K562 (cell line): ENCODE data around the gene TYSND1. TPM values are rescaled to one million over a fixed set of nuclear protein-coding genes. Genes with fewer than 3 reads are reported as not detected.

Experiments used
- ATAC-seq: fragments of 200-7000 bp; cut with Tn5 transposase; 3 replicates; pipeline ENCODE4 v1.9.1; 2020; ENCODE audit warnings: moderate library complexity
- BruUV-seq: library from RNA; stranded (reverse); fragments of 400-500 nt; replicated peaks from 2 replicates; lab custom pipeline; 2021; lab: Mats Ljungman, UMichigan
- CTCF ChIA-PET: fragments of 300-600 bp; formaldehyde crosslinking; extraction: SDS; loops from one replicate; lab custom pipeline; 2021; ENCODE audit warnings: low intra/inter-chr PET ratio; lab: Yijun Ruan, JAX
- POLR2A ChIA-PET: fragments of 300-600, 350-650 bp; sonication (Branson Sonifier 250); formaldehyde crosslinking; extraction: SDS; loops from one replicate; lab custom pipeline; 2021; ENCODE audit warnings: antibody characterized with exemption, inconsistent platforms; lab: Yijun Ruan, JAX
- DNase-seq, 4 experiments: peaks; one replicate each; pipeline versions ENCODE4 v3.0.0 to v3.0.0-alpha.2; 2011 to 2018; ENCODE audit warnings: low spot score in 3 of 4, mixed read lengths in 3 of 4; ENCODE audit errors: extremely low read depth in 1 of 4
- FAIRE-seq: peaks from 2 replicates; lab custom pipeline; 2011; peaks lifted over from hg19 to GRCh38; lab: Jason Lieb, UNC
- H2AFZ ChIP-seq: 2 replicates; pipeline ENCODE4 v1.6.0; 2011; ENCODE audit warnings: low read depth, low read length, control low read depth, inconsistent platforms
- H3K27ac ChIP-seq: fragments of 200-600 bp; 3 replicates; pipeline ENCODE4 v1.8.0; 2011; ENCODE audit warnings: low read depth, mild to moderate bottlenecking, control low read depth, inconsistent platforms, low read length, moderate library complexity, mixed read lengths; ENCODE audit errors: extremely low read depth
- H3K27me3 ChIP-seq, 2 experiments: fragments of 300-600 bp in 1 of 2; 2 replicates in 1 of 2; 3 replicates in 1 of 2; pipeline versions ENCODE4 v1.6.0 to v1.8.0; 2011; ENCODE audit warnings: inconsistent platforms in 2 of 2, low read length in 2 of 2, mild to moderate bottlenecking in 1 of 2, mixed read lengths in 1 of 2, moderate library complexity in 1 of 2; ENCODE audit not compliant: control insufficient read depth in 2 of 2, insufficient read depth in 2 of 2
- H3K36me3 ChIP-seq: fragments of 300-600 bp; 3 replicates; pipeline ENCODE4 v1.8.0; 2011; ENCODE audit warnings: mild to moderate bottlenecking, low read length, inconsistent platforms; ENCODE audit not compliant: control insufficient read depth, insufficient read depth
- H3K4me1 ChIP-seq, 2 experiments: fragments of 200-600 bp in 1 of 2; replicated peaks in 1 of 2; 2 replicates in 1 of 2; 3 replicates in 1 of 2; pipeline versions ENCODE4 v1.5.1 to v1.8.0; 2011; ENCODE audit warnings: inconsistent platforms in 2 of 2, low read length in 2 of 2, mild to moderate bottlenecking in 1 of 2, mixed read lengths in 1 of 2, moderate library complexity in 1 of 2; ENCODE audit not compliant: control insufficient read depth in 2 of 2, insufficient read depth in 2 of 2
- H3K4me2 ChIP-seq: 2 replicates; pipeline ENCODE4 v1.6.1; 2011; ENCODE audit warnings: low read length, control low read depth, inconsistent platforms, mixed read lengths; ENCODE audit not compliant: insufficient read depth
- H3K4me3 ChIP-seq: fragments of 200-600 bp; sonication (generic), shearing (Covaris generic); 2 replicates; pipeline ENCODE4 v1.5.1; 2016; ENCODE audit warnings: control low read depth, inconsistent platforms
- H3K79me2 ChIP-seq: fragments of 200-600 bp; 3 replicates; pipeline ENCODE4 v1.8.0; 2011; ENCODE audit warnings: low read length, inconsistent platforms; ENCODE audit not compliant: control insufficient read depth, insufficient read depth
- H3K9ac ChIP-seq, 2 experiments: 2 replicates each; pipeline versions ENCODE4 v1.6.0 to v1.6.1; 2011; ENCODE audit warnings: low read depth in 2 of 2, low read length in 2 of 2, control low read depth in 1 of 2, inconsistent platforms in 1 of 2, mild to moderate bottlenecking in 1 of 2, mixed read lengths in 1 of 2; ENCODE audit not compliant: insufficient read depth in 1 of 2
- H3K9me1 ChIP-seq: one replicate; pipeline ENCODE4 v1.6.0; 2011; ENCODE audit warnings: inconsistent platforms, mild to moderate bottlenecking, low read length, moderate library complexity; ENCODE audit not compliant: control insufficient read depth, insufficient read depth
- H3K9me3 ChIP-seq: replicated peaks from 2 replicates; pipeline ENCODE4 v1.5.1; 2011; ENCODE audit warnings: low read depth, low read length, inconsistent platforms; ENCODE audit not compliant: control insufficient read depth, insufficient read depth
- H4K20me1 ChIP-seq: replicated peaks from 2 replicates; pipeline ENCODE4 v1.6.1; 2011; ENCODE audit warnings: low read length, inconsistent platforms, mixed read lengths; ENCODE audit not compliant: control insufficient read depth, insufficient read depth
- CEBPB ChIP-seq: fragments of 450-650 bp; IDR thresholded peaks from 2 replicates; pipeline ENCODE4 v1.6.1; 2016; ENCODE audit warnings: missing genetic modification characterization, missing compliant biosample characterization
- MAFK ChIP-seq: IDR thresholded peaks from 2 replicates; pipeline ENCODE4 v1.6.1; 2011; ENCODE audit warnings: low read length, improper control_type of control experiment
- MTA2 ChIP-seq: fragments of 450-650 bp; IDR thresholded peaks from 2 replicates; pipeline ENCODE4 v1.6.1; 2016; ENCODE audit warnings: low read depth
- PHTF2 ChIP-seq: fragments of 250-450 bp; sonication (Bioruptor Pico); IDR thresholded peaks from 2 replicates; pipeline ENCODE4 v1.5.0; 2021; ENCODE audit warnings: mild to moderate bottlenecking
- PML ChIP-seq: IDR thresholded peaks from 2 replicates; pipeline ENCODE4 v1.6.1; 2012; ENCODE audit warnings: low read length, inconsistent platforms
- WHSC1 ChIP-seq: IDR thresholded peaks from one replicate; pipeline ENCODE4 v1.6.1; 2012; ENCODE audit warnings: low read length, control low read depth, inconsistent platforms
- ZNF134 ChIP-seq: fragments of 250-450 bp; sonication (Bioruptor Pico); conservative IDR thresholded peaks from 2 replicates; pipeline ENCODE4 v1.4.0; 2020
- ZNF316 ChIP-seq: fragments of 450-650 bp; IDR thresholded peaks from 2 replicates; pipeline ENCODE4 v1.6.1; 2016
- ZZZ3 ChIP-seq: fragments of 450-650 bp; IDR thresholded peaks from 2 replicates; pipeline ENCODE4 v1.6.1; 2016; ENCODE audit warnings: antibody characterized with exemption, mild to moderate bottlenecking, moderate library complexity
- WGBS: fragments of 100-300 bp; shearing (Covaris generic); methylation state at CpG from one replicate; pipeline ENCODE4 v1.1.6; 2016; ENCODE audit warnings: low coverage, mixed read lengths; ENCODE audit not compliant: insufficient coverage; ENCODE audit errors: missing lambda C conversion rate; 5-methylcytosine and 5-hydroxymethylcytosine counted together
- in situ Hi-C: fragments of 300-500 bp; cut with MboI; formaldehyde crosslinking; loops from 4 replicates; pipeline ENCODE4 v1.15.0; 2018; ENCODE audit warnings: inconsistent platforms, mixed read lengths
- intact Hi-C: fragments of 100-400 bp; cut with micrococcal nuclease; formaldehyde crosslinking; loops from 2 replicates; pipeline ENCODE4 v1.14.2; 2022
- polyA plus RNA-seq, 8 experiments: library from polyadenylated mRNA; depleted of rRNA in 4 of 8; stranded (reverse) in 5 of 8; unstranded in 3 of 8; fragments of >200 nt; fragmentation: Nextera tagmentation in 2 of 8; fragmentation: Illumina TruSeq in 1 of 8; extraction: Ambion mirVana in 2 of 8; extraction: Trizol in 1 of 8; gene quantifications; 2 replicates each; pipeline versions ENCODE4 v1.2.1 to v1.2.3, GENCODE V29; 2011 to 2014; ENCODE audit warnings: inconsistent platforms in 1 of 8, missing spikeins in 1 of 8
- total RNA-seq, 7 experiments: library from RNA; depleted of rRNA in 6 of 7; stranded (reverse); fragments of >200 nt in 6 of 7; fragmentation: Illumina TruSeq in 2 of 7; extraction: Trizol in 2 of 7; gene quantifications; 2 replicates each; pipeline versions ENCODE4 v1.2.1 to v1.2.3, GENCODE V29; 2011 to 2021; ENCODE audit warnings: low replicate concordance in 1 of 7
- TF ChIP-seq, protein P1 (sequence below): fragments of 200-800 bp; sonication (Bioruptor generic); IDR thresholded peaks from 2 replicates; pipeline ENCODE4 v1.6.1; 2017; ENCODE audit warnings: missing genetic modification characterization, missing compliant biosample characterization
- TF ChIP-seq, protein P2 (sequence below), 2 experiments: IDR thresholded peaks; 2 replicates each; pipeline ENCODE4 v1.6.1; 2011; ENCODE audit warnings: borderline replicate concordance in 1 of 2, control low read depth in 1 of 2, low read depth in 1 of 2, low read length in 1 of 2, mild to moderate bottlenecking in 1 of 2, mixed read lengths in 1 of 2, moderate library complexity in 1 of 2; ENCODE audit not compliant: insufficient read depth in 1 of 2, insufficient read length in 1 of 2, poor library complexity in 1 of 2, severe bottlenecking in 1 of 2; ENCODE audit errors: extremely low read depth in 1 of 2
- TF ChIP-seq, protein P3 (sequence below): fragments of 250-450 bp; sonication (Bioruptor Pico); IDR thresholded peaks from 2 replicates; pipeline ENCODE4 v1.8.0; 2022; ENCODE audit warnings: moderate library complexity, mild to moderate bottlenecking, inconsistent platforms
- TF ChIP-seq, protein P4 (sequence below), 2 experiments: fragments of 450-650 bp in 1 of 2; sonication (generic) in 1 of 2; formaldehyde crosslinking in 1 of 2; IDR thresholded peaks in 1 of 2; conservative IDR thresholded peaks in 1 of 2; 2 replicates each; pipeline versions ENCODE4 v1.6.1 to v1.8.1; 2016 to 2023; ENCODE audit warnings: mild to moderate bottlenecking in 2 of 2, moderate library complexity in 2 of 2, inconsistent platforms in 1 of 2, missing genetic modification reagents in 1 of 2
- TF ChIP-seq, protein P5 (sequence below): fragments of 250-450 bp; sonication (Bioruptor Pico); IDR thresholded peaks from 2 replicates; pipeline ENCODE4 v1.4.0; 2020; ENCODE audit warnings: mild to moderate bottlenecking, moderate library complexity

The TYSND1 gene
- total and polyA plus RNA-seq, 9 of the 15 experiments (the other 6 are each of a cell fraction or from before 2014, with no cell fraction given), result 0.60 to 2.0 (median 1.3) TPM

DNA sequence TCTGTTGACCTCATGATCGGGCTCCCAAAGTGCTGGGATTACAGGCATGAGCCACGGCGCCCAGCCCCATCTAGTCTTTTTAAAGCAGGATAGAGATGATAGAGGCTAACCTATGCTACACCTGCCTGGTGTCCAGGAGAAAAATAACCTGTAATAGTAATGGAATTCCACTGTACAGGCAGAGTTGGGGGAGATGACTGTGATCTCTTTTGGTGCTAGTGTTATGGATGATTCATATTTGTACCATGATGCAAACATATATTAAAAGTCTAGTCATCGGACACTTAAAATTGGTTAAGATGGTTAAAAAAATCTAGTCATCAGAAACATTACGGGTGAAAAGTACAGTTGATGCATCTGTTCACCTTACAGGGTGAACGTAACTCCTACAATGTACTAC lies 29.9 kb upstream of the TYSND1 start:
- Histone ChIP-seq H4K20me1 (no peaks in the 10 kb centered on the region), H2AFZ (no peak overlapping the region), H3K27ac (no peak overlapping the region), H3K9ac (no peak overlapping the region), H3K9me3 (no peaks in the 10 kb centered on the region), H3K27me3 (peaks cover 0 to 3% of the 10 kb centered on the region in 2 experiments), H3K79me2 (no peaks in the 10 kb centered on the region), H3K36me3 (no peaks in the 10 kb centered on the region), H3K4me2 (no peak overlapping the region), H3K4me1 (peaks cover 0 to 7% of the 10 kb centered on the region in 2 experiments; a peak in 4 of 5 replicates), H3K4me3 (no peak overlapping the region), H3K9me1 (no peaks in the 10 kb centered on the region)
- DNase-seq (no peak), FAIRE-seq (no peak), ATAC-seq (no peak)
- no TSS peak for BruUV-seq
- in situ Hi-C loops, result no loop called here
- 49% methylated on average over 6 of the region's 6 CpGs for WGBS
- CTCF ChIA-PET, result no interaction called here
- POLR2A ChIA-PET, result interaction anchor here (1.2 kb wide), 1 partner anchor 9 kb away, joined by 3 read pairs; no protein-coding TSS in a partner anchor
- intact Hi-C loops, result no loop called here
- TF ChIP-seq, protein P1, sequence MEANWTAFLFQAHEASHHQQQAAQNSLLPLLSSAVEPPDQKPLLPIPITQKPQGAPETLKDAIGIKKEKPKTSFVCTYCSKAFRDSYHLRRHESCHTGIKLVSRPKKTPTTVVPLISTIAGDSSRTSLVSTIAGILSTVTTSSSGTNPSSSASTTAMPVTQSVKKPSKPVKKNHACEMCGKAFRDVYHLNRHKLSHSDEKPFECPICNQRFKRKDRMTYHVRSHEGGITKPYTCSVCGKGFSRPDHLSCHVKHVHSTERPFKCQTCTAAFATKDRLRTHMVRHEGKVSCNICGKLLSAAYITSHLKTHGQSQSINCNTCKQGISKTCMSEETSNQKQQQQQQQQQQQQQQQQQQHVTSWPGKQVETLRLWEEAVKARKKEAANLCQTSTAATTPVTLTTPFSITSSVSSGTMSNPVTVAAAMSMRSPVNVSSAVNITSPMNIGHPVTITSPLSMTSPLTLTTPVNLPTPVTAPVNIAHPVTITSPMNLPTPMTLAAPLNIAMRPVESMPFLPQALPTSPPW (CRISPR knock-in tag), result no peak
- TF ChIP-seq ZNF134 (CRISPR knock-in tag) (no peak), PML (no peak), MTA2 (no peak), ZZZ3 (no peak), WHSC1 (no peak), MAFK (no peak), ZNF316 (no peak), PHTF2 (CRISPR knock-in tag) (no peak), CEBPB (tag) (no peak)
- TF ChIP-seq, protein P2, sequence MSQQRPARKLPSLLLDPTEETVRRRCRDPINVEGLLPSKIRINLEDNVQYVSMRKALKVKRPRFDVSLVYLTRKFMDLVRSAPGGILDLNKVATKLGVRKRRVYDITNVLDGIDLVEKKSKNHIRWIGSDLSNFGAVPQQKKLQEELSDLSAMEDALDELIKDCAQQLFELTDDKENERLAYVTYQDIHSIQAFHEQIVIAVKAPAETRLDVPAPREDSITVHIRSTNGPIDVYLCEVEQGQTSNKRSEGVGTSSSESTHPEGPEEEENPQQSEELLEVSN (IDR thresholded peaks at IDR 0.05; ENCODE audit: borderline replicate concordance in 1 of 2, extremely low read depth in 1 of 2, insufficient read depth in 1 of 2, insufficient read length in 1 of 2, low read depth in 1 of 2, low read length in 1 of 2, poor library complexity in 1 of 2, severe bottlenecking in 1 of 2), result no peak
- TF ChIP-seq, protein P3, sequence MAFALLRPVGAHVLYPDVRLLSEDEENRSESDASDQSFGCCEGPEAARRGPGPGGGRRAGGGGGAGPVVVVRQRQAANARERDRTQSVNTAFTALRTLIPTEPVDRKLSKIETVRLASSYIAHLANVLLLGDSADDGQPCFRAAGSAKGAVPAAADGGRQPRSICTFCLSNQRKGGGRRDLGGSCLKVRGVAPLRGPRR (CRISPR knock-in tag), result no peak
- TF ChIP-seq, protein P4, sequence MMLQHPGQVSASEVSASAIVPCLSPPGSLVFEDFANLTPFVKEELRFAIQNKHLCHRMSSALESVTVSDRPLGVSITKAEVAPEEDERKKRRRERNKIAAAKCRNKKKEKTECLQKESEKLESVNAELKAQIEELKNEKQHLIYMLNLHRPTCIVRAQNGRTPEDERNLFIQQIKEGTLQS (IDR thresholded peaks at IDR 0.05), result no peak
- TF ChIP-seq, protein P4 (CRISPR knock-in tag; conservative IDR thresholded peaks at IDR 0.05), result no peak
- TF ChIP-seq, protein P5, sequence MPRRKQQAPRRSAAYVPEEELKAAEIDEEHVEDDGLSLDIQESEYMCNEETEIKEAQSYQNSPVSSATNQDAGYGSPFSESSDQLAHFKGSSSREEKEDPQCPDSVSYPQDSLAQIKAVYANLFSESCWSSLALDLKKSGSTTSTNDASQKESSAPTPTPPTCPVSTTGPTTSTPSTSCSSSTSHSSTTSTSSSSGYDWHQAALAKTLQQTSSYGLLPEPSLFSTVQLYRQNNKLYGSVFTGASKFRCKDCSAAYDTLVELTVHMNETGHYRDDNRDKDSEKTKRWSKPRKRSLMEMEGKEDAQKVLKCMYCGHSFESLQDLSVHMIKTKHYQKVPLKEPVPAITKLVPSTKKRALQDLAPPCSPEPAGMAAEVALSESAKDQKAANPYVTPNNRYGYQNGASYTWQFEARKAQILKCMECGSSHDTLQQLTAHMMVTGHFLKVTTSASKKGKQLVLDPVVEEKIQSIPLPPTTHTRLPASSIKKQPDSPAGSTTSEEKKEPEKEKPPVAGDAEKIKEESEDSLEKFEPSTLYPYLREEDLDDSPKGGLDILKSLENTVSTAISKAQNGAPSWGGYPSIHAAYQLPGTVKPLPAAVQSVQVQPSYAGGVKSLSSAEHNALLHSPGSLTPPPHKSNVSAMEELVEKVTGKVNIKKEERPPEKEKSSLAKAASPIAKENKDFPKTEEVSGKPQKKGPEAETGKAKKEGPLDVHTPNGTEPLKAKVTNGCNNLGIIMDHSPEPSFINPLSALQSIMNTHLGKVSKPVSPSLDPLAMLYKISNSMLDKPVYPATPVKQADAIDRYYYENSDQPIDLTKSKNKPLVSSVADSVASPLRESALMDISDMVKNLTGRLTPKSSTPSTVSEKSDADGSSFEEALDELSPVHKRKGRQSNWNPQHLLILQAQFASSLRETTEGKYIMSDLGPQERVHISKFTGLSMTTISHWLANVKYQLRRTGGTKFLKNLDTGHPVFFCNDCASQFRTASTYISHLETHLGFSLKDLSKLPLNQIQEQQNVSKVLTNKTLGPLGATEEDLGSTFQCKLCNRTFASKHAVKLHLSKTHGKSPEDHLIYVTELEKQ, result no peak
